HG02885 (cell line): Measurements from ENCODE around the gene PWWP2B.
"Not testable (repeated sequence)": the region's sequence is repeated elsewhere in the genome, so short reads cannot be mapped to it uniquely, and the experiment has no call there.

Experiments used
- ATAC-seq: cut with Tn5 transposase; IDR thresholded peaks from one replicate; pipeline ENCODE4 v1.9.1; 2021; ENCODE audit warnings: mild to moderate bottlenecking; ENCODE audit not compliant: unreplicated experiment, poor library complexity

The PWWP2B gene

DNA sequence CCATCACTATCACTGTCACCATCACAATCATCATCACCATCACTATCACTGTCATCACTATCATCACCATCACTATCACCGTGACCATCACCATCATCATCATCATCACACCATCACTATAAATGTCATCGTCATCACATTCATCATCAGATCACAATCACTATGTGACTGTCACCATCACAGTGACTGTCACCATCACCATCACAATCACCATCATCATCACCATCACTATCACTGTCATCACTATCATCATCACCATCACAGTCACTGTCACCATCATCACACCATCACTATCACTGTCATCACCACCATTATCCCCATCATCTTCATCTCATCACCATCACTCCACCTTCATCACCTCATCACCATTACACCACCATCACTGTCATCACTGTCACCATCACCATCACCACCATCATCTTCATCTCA is 31.0 kb downstream of the PWWP2B start:
- ATAC-seq, result no peak

DNA sequence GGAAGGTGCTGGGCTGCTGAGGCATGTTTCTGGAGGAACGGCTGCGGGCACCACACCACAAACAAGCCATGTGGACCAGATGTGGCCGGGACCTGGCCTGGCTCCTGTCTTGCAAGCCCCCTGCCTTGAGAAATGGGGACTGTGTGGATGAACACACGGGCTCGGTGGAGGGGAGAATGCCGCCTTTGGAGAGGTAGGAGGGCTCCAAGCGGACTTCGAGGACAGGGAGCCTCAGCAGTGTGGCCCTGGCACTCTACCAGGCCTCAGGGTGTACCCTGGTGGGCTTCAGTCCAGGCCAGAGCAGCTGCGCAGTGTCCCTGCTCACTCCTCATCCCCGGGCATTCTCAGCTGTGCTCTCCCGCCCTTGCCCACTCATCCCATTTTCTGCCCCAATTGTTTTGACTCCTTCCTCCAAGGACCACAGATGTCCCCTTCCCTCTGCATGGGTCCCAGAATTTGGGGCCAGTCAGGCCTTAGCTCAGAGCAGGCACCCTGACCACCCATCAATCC is 31.5 kb downstream of the PWWP2B start:
- no peak for ATAC-seq

DNA sequence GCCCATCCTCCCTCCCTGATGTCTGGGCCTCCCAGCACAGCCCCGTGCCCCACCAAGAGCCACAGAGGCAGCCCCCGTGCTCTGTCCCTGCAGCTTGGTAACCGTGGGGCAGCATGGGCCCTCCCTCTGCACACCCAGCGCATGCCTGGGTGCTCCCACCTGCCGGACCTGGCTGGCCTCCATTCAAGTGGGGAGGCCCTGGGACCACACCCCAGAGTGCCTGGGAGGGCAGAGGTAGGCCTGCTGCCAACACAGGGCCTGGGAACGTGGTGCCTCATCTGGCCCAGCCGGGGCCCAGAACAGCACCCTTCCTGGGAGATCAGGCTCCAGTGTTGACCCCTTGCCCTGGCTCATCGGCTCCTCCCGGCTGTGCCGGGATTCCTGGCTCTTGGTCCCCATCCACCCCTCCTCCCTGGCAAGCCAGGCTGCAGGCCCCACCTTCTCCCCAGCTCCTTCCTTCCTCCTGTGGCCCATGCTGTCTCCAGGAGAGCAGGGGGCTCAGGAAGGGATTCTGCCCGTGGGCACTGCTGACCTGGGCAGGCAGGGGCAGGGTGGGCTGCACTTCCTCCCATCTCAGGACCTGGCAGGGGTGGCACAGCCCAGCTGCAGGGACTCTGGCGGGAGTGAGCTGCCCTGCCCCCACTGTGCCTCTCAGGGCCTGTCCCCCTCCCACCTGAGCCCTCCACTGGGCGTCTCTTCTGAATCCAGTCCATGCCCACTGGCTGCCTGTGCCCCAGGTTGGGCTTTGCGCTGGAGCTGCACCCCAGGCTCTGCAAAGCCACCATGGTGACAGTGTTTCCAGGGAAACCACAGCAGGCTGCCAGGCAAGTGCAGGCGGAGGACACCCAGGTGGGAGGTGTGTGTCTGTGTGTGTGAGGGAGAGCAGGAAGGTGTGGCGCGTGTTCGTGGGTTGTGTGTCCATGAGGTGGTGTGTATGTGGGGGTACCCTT is 32.6 kb downstream of the PWWP2B start:
- no peak for ATAC-seq

DNA sequence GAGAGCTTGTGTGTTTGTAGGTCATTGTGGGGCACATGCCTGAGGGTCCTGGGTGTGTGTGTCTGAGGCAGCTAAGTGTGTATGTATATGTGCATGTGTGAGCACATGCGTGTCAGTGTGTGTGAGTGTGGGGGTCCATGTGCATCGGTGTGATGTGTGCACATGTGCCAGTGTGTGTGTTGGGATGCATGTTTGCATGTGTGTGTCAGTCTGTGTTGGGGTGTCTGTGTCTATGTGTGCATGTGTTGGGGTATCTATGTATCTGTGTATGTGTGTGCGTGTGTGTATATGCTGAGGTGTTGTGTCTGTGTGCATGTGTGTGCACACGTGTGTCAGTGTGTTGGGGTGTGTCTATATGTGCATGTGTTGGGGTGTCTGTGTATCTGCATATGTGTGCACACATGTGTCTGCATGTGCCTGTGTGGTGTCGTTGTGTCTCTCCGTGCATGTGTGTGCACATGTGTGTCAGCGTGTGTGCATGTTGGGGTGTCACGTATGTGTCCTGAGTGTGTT is 33.3 kb downstream of the PWWP2B start:
- ATAC-seq, result no peak

DNA sequence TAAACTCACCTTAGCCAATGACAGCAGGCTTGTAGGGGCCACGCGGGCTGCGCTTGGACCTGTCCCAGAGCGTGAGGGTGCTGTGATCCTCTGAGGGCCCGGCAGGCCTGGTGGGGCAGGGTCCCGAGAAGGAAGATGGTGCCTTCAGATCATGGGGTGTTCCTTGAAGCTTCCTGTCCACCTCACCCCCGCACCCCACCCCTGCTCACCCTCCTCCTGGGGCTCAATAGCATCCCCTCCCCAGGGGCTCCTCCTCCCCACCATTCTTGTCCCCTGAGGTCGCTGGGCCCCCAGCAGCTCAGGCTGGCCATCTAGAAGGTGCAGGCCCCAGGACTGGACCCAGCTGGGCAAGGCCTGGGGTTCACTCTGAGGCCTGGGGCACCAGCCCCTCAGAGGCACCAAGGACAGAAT is 33.9 kb downstream of the PWWP2B start:
- no peak for ATAC-seq

DNA sequence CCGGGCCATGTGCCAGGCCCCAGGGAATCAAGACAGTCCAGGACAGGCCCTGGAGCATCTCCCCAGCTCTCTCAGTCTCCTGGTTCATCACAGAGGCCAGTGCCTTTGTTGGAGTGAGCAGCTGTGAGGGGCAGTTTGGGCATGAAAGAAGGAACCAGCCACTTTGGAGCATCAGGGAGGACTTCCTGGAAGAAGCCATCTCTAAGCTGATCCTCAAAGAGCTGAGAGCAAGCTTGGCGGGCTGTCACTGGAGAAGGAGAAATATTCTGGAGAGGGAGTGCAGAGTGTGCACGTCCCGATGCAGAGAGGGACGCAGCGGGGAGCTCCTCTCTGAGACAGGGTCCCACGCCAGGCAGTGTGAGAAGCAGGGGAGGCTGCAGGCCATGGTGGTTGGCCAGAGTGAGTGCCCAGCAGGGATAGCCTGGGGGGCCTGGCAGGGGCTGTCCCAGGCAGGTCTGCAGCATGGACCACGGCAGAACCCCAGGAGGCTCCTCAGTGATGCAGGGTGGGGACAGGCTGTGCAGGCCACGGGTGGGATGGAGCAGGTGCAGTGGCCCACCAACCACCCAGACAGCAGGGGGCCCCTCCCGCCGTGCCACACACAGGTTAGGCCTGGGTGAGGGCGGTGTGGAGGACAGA is 34.7 kb downstream of the PWWP2B start:
- ATAC-seq, result no peak

DNA sequence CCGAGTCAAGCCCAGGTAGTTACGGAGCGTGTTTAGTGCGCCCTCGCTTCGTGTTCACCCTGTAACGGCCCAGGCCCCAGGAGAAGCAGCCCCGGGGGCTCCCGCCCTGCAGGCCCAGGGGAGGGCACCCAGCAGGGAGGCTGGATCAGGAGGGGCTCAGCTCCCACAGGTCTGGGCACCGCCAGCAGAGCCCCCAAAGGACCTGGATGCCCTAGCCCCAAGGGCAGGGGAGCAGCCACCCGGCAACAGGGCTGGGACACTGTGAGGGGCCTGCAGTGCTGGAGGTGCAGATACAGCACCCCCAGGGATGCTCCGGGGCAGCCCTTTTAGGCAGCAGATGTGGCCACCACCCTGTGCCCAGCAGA is 35.2 kb downstream of the PWWP2B start:
- ATAC-seq, result no peak

DNA sequence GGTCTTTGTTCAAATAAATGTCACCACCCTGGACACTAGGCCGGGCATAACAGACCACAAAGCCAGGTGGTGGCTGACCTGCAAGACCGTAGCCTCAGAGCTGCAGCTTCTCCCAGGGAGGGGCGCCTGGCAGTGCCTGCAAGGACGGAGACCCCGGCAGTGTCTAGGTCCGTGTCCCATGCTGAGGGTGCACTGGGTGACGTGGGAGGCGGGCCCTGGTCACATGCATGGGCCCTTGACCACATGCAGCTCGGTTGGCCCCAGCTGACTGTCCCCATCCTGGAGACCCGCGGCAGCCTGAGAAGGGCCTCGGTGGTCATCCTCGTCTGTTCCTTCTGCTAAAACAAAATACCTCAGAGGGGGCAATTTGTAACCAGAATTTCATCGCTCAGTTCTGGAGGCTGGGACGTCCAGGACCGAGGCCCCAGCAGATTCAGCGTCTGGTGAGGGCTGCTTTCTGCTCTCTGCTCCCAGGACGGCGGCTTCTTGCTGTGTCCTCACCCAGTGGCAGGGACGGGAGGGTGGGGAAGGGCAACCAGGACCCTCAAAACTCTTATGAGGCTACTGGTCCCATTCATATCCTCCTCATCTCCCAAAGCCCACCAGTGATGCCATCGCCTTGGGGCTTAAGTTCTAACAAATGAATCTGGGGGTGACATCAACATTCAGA is 36.8 kb downstream of the PWWP2B start:
- ATAC-seq, result no peak

DNA sequence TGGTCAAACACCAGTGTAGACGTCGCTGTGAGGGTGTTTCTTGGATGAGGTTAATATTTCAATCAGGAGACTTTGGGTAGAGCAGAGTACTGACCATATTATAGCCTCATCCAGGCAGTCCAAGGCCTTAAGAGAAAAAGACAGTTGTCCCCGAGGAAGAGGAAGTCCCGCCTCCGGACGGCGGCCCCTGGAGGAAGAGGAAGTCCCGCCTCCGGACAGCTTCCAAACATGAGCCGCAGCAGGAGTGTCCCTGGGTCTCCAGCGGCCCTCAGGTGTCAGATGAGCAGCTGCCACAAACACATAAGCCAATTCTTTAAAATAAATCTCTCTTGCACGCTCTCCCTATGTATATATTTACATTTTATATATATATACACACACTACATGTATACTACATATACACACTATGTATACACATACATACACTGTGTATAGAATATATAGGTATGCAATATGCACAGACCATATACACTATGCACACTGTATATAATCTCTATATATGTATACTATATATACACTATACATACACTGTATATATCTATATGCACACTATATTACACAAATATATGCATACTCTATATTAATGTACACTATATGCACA is 37.5 kb downstream of the PWWP2B start:
- ATAC-seq, result peak; percentile 52

DNA sequence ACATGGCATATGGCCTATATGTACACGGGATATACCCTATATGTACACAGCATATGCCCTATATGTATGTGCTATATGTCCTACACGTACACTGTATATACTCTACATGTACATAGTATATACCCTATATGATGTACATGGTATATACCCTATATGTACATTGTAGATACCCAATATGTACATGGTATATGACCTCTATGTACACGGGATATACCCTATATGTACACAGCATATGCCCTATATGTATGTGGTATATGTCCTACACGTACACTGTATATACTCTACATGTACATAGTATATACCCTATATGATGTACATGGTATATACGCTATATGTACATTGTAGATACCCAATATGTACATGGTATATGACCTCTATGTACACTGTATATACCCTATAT is 38.3 kb downstream of the PWWP2B start:
- ATAC-seq, result not testable (repeated sequence)

DNA sequence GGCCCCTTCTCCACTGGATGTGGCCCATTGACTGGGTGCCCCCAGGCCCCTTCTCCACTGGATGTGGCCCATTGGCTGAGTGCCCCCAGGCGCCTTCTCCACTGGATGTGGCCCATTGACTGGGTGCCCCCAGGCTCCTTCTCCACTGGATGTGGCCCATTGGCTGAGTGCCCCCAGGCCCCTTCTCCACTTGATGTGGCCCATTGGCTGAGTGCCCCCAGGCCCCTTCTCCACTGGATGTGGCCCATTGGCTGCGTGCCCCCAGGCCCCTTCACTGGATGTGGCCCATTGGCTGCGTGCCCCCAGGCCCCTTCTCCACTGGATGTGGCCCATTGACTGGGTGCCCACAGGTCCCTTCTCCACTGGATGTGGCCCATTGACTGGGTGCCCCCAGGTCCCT is 39.1 kb downstream of the PWWP2B start:
- not testable (repeated sequence) for ATAC-seq

DNA sequence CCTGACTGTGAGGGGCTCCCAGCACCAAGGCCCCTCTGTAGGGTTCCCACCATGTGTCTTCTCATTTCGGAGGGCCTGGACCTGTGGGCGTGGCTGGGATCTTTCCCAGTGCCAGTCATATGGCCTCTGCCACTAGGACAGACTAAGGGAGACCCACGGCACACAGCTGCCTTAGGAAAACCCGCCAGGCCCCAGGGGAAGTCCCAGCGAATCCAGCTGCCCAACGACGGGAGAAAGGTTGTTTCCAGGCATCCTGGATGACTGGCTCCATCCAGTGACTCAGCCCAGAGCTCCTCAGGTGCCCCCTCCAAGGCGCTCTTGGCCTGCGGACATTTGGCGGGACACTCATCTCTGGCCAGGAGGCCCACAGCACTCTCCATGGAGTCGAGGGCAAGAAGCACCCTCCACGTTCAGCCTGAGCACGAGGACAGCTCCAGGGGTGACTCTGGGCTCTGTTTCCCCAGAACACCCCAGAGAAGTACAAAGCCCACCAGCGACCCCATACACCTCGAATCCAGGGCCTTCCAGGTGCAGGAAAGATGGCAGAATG is 39.9 kb downstream of the PWWP2B start:
- ATAC-seq, result no peak

DNA sequence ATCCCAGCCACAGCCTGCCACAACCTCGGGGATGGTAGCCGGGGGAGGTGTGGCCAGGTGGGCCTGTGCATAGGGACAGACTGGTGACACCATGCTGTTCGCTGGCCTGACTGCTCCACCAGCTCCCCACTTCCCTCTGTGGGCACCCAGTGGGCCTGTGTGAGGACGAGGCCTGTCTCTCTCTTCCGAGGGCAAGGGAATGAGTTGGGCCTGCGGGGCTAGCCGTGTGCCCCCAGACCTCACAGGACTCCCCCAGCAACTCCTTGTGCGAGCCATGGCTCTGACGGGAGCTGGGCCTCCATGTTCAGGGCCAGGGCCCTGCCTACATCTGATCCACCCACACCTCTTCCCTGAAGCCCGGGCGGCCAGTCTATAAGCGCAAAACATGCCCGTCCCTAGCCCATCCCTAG is 40.5 kb downstream of the PWWP2B start:
- no peak for ATAC-seq

DNA sequence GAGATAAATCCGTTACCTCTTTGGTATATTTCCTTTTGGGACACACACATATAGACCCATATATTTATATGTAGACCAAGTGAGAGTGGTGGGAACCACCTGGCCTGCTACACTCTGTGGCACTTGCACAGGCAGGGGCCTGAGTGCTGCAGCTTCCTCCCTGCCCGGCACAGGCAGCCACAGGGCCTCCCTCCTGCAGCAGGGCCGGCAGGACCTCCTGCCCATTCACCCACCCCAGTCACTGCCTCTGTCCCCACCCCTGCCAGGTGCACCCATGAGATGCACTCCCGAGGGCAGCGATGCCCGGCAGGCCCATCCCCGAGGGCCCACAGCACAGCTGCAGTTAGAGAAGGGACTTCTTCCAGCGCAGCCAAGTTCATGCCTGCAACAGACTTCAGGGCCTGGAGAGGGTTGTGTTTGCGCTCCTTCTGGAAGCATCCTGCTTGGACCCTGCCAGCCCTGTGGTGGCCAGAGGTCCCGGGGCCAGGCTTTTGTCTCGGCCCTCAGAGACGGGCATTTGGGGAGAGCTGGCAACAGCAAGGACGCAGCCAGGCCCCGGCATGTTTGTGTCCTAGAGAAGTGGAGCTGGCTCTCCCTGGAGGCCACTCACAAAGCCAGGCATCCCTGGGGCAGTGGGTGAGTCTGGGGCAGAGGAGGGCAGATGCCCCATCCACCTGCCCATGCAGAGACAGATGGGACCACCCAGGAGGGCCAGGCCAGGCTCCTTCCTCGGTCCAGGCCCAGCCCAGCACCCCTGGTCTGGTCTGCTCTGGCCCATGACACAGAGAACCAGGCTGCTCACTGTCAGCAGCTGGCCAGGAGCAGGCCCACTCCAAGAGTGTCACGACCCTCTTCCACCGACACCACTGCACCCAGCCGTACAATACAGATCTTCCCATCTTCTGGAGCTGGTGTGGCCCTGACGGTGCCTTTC is 41.4 kb downstream of the PWWP2B start:
- no peak for ATAC-seq

DNA sequence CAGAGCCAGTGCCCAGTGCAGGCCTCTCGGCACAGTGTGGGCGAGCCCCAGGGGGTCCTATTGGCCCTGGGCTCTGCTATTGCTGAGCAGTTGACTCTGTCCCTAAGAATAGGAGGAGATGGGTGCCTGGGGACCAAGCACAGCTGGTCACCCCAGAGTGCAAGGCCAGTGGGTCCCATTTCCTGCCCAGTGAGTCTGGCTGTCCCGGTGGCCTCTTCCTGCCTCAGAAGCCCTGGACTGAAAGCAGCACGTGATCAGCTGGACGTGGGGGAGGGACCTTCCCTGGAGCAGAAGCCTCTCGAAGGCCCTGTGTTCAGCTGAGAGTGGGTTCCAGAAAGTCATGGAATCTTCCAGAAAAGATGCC is 42.0 kb downstream of the PWWP2B start:
- ATAC-seq, result no peak

DNA sequence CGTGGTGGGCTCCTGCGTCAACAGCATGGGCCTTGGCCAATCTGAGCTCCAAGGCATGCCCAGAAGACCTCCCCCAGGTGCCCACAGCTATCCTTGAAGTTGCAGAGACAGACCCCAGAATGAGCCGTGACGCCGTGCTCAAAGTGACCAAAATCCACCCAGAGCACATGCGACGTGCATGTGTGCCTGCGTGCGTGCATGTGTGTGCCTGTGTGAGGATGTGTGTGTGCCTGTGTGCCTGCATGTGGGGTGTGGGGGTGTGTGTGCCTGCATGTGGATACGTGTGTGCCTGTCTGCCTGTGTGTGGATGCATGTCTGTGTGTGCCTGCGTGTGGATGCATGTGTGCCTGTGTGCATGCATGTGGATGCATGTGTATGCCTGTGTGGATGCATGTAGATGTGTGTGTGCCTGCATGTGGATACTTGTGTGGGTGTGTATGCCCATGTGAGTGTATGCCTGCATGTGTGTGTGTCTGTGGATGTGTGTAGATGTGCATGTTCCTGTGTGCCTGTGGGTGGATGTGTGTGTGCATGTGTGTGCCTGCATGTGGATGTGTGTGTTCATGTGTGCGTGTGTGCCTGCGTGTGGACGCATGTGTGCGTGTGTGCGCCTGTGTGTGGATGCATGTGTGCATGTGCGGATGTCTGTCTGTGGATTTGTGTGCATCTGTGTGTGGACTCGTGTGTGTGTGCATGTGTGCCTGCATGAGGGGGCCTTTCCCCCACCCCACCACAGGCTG is 42.6 kb downstream of the PWWP2B start:
- no peak for ATAC-seq

DNA sequence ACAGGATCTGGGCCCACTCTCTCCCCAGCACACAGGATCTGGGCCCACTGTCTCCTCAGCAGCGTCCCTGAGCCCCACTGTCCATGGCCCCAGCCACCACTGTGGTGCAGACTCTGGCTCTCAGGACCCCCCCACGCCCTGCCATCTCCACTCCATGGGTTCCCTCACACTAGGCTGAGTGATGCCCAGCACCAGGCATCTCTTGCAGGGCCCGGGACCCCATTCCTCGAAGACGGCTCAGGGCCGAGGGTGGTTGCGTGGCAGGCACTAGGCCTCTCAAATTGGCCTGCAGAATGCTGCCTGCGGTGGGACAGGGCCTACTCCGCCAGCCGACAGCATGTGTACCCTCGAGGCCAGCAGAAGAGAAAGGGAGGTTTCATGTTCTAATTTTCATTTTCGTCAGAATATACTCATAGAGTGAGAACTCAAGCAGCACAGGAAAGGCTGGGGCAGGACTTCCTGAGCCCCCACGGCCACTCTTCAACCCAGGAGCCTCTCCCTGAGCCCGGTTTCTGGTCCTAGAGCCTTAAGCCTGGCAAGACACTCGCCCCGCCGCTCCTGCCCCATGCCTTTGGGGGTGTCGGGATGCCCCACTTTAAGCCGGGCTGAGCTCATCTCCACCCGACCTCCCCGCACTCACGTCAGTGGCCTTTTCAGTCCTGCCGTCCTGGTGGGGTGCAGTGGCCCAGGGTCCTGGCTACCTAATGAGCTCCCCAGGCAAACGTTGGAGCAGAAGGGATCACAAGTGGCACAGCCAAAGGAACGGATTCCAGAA is 44.0 kb downstream of the PWWP2B start:
- no peak for ATAC-seq
